GM19372 (cell line): ENCODE data around the gene KDM2A.

Experiments
- ATAC-seq: cut with Tn5 transposase; IDR thresholded peaks from one replicate; pipeline ENCODE4 v1.9.1; 2021; ENCODE audit warnings: mild to moderate bottlenecking, low read depth, moderate library complexity; ENCODE audit not compliant: unreplicated experiment

KDM2A gene

GRCh38 chr11:67281552-67282150, 162.6 kb downstream of the KDM2A start:
- ATAC-seq: no peak

- no peak for ATAC-seq
Measured at GRCh38 chr11:67282155-67282875, 163.3 kb downstream of the KDM2A start.

DNA sequence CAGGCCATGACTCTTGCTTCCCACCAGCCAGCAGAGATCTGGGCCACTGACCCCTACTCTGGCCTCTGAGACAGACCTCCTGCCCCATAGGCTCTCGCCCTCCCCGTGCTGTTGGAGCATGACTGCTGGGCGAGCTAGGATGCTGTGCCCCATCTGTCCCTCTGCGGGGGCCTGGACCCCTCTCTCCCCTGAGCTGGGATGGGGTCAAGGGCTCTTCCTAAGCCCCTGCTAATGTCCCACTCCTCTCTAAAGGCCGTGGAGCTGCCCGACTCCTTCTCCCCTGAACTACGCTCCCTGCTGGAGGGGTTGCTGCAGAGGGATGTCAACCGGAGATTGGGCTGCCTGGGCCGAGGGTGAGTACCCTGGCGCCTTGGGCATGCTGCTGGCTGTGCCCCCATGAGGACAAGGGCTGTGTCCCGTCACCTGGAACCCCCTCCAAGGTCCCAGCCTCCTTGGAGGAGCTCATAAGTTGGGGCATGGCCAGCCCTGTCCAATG, 163.9 kb downstream of the KDM2A start:
- no peak for ATAC-seq

GRCh38 chr11:67283481-67283963, 164.5 kb downstream of the KDM2A start:
- ATAC-seq: no peak

GRCh38 chr11:67284811-67285540, 165.9 kb downstream of the KDM2A start:
- no peak for ATAC-seq

DNA sequence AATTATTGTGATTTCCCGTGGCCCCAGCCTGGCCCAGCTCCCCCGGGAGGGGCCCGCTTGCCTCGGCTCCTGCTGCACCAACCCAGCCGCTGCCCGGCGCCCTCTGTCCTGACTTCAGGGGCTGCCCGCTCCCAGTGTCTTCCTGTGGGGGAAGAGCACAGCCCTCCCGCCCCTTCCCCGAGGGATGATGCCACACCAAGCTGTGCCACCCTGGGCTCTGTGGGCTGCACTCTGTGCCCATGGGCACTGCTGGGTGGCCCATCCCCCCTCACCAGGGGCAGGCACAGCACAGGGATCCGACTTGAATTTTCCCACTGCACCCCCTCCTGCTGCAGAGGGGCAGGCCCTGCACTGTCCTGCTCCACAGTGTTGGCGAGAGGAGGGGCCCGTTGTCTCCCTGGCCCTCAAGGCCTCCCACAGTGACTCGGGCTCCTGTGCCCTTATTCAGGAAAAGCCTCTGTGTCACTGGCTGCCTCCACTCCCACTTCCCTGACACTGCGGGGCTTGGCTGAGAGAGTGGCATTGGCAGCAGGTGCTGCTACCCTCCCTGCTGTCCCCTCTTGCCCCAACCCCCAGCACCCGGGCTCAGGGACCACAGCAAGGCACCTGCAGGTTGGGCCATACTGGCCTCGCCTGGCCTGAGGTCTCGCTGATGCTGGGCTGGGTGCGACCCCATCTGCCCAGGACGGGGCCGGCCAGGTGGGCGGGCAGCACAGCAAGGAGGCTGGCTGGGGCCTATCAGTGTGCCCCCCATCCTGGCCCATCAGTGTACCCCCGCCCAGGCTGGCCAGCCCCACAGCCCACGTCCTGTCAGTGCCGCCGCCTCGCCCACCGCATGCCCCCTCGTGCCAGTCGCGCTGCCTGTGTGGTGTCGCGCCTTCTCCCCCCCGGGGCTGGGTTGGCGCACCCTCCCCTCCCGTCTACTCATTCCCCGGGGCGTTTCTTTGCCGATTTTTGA, 166.8 kb downstream of the KDM2A start:
- ATAC-seq: no peak

DNA sequence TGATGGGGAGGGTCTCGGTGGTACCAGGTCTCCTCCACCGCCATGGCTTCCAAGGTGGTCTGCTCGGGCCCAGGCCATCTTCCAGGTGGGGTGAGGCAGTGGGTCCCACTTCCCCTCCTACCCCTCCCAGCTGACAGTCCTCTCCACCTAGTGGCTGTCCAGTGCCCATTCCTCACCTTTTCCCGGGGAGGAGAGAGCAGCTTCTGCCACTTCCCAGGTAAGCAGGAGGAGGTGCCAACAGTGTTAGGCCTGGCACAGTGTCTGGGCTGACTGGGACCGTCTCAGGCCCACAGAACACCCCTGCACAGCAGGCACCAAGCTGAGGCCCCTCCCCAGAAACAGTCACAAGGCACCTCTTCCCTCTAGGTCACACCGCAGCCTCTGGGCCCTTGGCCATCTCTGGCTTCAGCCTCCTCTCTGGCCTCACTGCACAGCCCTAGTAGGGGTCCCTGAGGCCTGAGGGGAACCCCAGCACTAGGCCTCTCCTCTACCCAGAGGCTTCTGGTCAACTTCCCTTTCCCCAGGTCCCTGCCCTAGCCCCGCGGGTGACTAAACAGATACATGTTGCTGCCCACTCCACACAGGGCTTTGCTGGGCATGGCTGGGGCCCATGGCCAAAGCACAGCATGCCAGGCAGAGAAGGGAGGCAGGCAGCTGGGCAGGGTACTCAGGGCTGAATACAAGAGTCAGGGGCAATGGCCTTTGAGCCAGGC, 167.7 kb downstream of the KDM2A start:
- no peak for ATAC-seq

- no peak for ATAC-seq
Measured at GRCh38 chr11:67287355-67288197, 168.5 kb downstream of the KDM2A start.

- ATAC-seq: no peak
Measured at GRCh38 chr11:67288198-67288451, 169.1 kb downstream of the KDM2A start.

DNA sequence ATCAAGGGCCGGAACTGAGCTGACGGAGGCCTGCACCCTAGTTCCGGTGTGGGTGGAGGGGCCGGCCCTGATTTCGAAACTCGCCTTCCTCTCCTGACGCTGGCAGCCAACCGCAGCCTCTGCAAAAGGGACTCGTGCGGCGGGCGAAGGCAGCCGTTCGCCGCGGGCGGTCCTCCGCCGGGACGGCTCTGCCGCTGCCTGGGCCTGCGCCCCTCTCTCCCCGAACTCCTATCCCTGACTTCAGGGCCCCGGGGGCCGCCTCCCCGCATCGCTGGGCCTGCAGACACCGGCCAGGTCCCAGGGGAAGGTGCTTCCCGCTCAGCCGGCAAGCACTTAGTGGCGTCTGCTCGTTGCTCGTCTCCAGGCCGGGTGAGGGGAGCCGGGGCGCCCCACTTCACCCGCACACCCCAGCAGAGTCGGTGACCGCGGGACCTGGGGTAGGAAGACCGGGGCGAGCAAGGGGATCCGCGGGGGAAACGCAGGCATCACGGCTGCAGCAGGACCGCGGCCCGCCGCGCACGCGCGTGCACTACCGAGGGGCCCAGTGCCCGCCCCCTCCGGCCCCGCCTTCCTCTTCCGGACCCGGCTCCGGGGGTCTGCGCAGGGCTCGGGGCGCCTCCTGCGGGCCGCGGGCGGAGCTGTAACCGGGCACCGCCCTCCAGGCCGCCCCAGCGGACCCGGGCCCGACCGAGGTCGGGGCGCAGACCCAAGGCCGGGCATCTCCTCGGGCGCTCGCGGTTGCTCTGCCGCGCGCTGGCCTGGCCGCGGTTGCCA, 169.6 kb downstream of the KDM2A start:
- peak; percentile 70 for ATAC-seq

DNA sequence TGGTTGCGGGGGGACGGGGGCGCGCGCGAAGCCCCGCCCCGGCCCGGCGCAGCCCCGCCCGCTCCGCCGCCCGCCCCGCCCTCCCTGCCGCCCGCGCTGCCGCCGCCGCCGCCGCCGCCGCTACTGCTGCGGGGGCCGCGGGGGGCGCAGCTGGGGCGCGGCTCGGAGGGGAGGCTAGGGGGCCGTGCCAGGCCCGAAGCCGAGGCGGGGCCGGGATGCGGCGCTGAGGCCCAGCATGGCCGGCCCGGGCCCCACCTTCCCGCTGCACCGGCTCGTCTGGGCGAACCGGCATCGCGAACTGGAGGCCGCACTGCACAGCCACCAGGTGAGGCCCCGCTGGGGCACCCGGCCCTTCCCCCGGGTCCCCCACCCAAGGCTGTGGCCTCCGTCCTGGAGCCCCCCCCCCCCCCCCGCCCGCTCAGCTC, 170.2 kb downstream of the KDM2A start, which contains the start of gene ANKRD13D:
Gene ANKRD13D (plus strand): TSS at position 78 of the 425 bp plus-strand sequence. CDS start 158 bp downstream, at position 236.
- no peak for ATAC-seq

- ATAC-seq: no peak
Measured at GRCh38 chr11:67289651-67290479, 170.8 kb downstream of the KDM2A start.

DNA sequence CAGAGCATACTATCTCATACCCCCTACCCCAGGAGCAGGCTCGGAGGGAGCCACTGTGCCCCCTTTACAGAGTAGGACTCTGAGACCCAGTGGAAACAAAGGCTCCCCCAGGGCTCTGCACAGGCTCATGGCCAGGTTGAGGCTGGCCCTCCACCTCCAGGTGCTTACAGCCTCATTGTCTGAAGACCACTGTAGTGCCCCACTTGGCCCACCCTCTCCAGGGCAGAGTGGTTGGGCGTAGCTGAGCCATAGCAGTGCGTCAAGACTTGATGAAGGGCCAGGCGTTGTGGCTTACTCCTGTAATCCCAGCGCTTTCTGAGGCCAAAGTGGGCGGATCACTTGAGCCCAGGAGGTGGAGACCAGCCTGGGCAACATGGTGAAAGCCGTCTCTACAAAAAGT, 171.7 kb downstream of the KDM2A start:
- ATAC-seq: no peak

DNA sequence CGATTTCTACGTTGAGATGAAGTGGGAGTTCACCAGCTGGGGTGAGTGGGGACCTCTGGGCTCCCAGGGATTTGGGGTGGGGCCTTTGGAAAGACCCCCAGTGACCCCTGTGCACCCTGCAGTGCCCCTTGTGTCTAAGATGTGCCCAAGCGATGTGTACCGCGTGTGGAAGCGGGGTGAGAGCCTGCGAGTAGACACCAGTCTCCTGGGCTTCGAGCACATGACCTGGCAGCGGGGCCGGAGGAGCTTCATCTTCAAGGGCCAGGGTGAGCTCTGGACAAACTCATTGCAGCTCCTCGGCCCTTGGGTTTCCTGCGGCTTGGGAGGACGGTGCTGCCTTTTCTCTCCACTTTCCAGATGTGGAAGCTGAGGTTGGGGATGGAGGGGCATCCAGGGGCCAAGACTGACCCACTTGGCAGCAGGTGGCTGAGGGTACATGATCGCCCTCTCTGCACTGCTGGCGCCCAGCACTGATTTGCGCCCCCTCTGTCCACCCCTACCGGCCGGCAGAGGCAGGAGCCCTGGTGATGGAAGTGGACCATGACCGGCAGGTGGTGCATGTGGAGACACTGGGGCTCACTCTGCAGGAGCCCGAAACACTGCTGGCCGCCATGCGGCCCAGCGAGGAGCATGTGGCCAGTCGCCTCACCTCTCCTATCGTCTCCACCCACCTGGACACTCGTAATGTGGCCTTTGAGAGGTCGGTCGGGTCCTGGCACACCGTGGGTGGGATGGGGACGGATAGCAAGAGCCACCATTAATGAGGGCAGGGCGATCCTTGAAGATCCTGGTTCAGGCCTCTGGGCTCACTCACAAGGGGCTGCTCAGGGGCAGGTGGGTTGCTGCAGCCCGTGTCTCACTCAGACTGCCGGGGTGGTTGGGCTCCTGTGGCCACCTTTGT, 172.7 kb downstream of the KDM2A start:
- no peak for ATAC-seq

DNA sequence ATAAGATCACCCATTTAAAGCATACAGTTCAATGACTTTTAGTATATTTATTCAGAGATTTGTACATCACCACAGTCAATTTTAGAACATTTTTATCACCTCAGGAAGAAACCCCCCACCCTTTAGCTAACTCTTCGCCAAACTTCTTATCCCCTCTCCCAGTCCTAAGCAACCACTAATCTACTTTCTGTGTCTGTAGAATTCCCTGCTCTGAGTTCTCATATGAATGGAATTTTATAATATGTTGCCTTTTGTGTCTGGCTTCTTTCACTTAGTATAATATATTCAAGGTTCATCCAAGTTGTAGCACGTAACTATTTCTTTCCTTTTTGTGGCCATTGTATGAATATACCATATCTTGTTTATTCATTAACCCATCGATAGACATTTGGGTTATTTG, 173.6 kb downstream of the KDM2A start:
- ATAC-seq: no peak

DNA sequence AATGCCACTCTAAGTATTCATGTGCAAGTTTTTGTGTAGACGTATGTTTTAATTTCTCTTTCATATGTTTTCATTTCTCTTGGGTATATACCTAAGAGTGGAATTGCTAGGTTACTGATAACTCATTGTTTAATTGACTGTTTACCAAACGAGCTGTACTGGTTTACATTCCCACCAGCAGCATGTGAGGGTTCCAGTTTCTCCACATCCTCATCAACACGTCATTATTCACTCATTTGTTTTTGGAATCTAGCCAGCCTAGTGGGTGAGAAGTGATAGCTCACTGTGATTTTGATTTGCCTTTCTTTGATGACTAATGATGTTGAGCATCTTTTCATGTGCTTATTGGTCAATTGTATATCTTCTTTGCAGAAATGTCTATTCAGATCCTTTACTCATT, 174.0 kb downstream of the KDM2A start:
- ATAC-seq: no peak
